ENCODE measurements around the gene HOPX.

DNA sequence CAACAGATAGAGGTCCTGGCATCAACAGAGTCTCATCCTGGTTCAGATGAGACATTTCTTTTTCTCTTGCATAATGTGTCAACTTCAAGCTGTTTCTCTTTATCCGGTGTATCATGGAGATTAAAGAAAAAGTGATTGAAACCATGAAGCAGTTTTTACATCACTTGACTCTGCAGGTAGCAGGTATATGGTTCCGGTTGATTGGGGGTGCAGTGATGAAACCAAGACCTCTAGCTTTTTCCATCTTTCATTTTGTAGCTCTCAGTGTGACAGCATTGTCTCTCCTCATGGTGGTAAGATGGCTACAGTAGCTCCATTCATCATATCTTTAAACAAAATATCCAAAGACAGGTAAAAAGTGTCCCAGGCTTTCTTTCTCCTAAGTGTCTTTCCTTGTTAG, 2.4 kb upstream of the HOPX start:
- TF ChIP-seq TP53 (CRISPR knock-in tag; IDR thresholded peaks at IDR 0.05), result no peak
- no peak for TF ChIP-seq POLR2A (IDR thresholded peaks at IDR 0.05; ENCODE audit: low read length)
- TF ChIP-seq, protein P1, sequence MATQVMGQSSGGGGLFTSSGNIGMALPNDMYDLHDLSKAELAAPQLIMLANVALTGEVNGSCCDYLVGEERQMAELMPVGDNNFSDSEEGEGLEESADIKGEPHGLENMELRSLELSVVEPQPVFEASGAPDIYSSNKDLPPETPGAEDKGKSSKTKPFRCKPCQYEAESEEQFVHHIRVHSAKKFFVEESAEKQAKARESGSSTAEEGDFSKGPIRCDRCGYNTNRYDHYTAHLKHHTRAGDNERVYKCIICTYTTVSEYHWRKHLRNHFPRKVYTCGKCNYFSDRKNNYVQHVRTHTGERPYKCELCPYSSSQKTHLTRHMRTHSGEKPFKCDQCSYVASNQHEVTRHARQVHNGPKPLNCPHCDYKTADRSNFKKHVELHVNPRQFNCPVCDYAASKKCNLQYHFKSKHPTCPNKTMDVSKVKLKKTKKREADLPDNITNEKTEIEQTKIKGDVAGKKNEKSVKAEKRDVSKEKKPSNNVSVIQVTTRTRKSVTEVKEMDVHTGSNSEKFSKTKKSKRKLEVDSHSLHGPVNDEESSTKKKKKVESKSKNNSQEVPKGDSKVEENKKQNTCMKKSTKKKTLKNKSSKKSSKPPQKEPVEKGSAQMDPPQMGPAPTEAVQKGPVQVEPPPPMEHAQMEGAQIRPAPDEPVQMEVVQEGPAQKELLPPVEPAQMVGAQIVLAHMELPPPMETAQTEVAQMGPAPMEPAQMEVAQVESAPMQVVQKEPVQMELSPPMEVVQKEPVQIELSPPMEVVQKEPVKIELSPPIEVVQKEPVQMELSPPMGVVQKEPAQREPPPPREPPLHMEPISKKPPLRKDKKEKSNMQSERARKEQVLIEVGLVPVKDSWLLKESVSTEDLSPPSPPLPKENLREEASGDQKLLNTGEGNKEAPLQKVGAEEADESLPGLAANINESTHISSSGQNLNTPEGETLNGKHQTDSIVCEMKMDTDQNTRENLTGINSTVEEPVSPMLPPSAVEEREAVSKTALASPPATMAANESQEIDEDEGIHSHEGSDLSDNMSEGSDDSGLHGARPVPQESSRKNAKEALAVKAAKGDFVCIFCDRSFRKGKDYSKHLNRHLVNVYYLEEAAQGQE (IDR thresholded peaks at IDR 0.05), result no peak
- TF ChIP-seq BHLHE40 (IDR thresholded peaks at IDR 0.05; ENCODE audit: low read depth, low read length), result no peak
- TF ChIP-seq, protein P2, sequence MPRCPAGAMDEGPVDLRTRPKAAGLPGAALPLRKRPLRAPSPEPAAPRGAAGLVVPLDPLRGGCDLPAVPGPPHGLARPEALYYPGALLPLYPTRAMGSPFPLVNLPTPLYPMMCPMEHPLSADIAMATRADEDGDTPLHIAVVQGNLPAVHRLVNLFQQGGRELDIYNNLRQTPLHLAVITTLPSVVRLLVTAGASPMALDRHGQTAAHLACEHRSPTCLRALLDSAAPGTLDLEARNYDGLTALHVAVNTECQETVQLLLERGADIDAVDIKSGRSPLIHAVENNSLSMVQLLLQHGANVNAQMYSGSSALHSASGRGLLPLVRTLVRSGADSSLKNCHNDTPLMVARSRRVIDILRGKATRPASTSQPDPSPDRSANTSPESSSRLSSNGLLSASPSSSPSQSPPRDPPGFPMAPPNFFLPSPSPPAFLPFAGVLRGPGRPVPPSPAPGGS (IDR thresholded peaks at IDR 0.05), result no peak

Measured in A549 (cell line).